K562 (cell line): ENCODE measurements around the gene PITPNM1.

Experiments
- EGR1 ChIP-seq: fragments of 450-650 bp; conservative IDR thresholded peaks from 2 replicates; pipeline ENCODE4 v1.6.1; 2017; ENCODE audit warnings: mild to moderate bottlenecking
- RAD51 ChIP-seq: fragments of 450-650 bp; IDR thresholded peaks from 2 replicates; pipeline ENCODE4 v1.7.1; 2016; ENCODE audit warnings: low read depth, mild to moderate bottlenecking, borderline replicate concordance
- TGIF2 ChIP-seq: sonication (generic); formaldehyde crosslinking; IDR thresholded peaks from 2 replicates; pipeline ENCODE4 v1.8.1; 2022; ENCODE audit warnings: mild to moderate bottlenecking, missing genetic modification reagents, moderate library complexity
- ZNF212 ChIP-seq: fragments of 450-650 bp; formaldehyde crosslinking; IDR thresholded peaks from 2 replicates; pipeline ENCODE4 v1.4.0; 2020; ENCODE audit warnings: mild to moderate bottlenecking
- TF ChIP-seq, protein P1 (sequence below), 2 experiments: fragments of 450-650 bp; formaldehyde crosslinking in 1 of 2; IDR thresholded peaks; 2 replicates each; pipeline versions ENCODE4 v1.4.0 to v1.6.1; 2014 to 2020; ENCODE audit warnings: mild to moderate bottlenecking in 2 of 2, borderline replicate concordance in 1 of 2, low read depth in 1 of 2

DNA sequence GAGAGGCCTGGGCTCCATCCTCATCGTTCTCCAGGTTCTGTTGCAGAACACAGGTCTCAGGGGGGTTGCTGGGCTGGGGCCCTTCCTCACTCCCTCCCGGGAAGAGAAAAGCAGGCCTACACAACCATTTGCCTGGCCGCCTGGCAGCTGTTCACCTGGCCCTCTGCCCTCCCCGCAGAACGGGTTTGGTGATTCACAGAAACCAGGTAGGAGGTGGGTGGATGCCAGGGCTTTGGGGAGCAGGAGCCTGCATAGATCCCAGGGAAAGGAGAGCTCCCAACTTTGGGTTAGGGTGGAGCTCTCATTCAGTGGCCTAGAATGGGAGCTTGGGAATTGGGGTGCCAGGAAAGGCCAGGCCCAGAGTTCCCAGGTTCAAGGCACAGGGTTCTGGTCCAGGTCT lies 37.1 kb downstream of the PITPNM1 start:
- no peak for TF ChIP-seq ZNF212 (CRISPR knock-in tag)
- no peak for TF ChIP-seq TGIF2 (CRISPR knock-in tag)
- no peak for TF ChIP-seq EGR1
- TF ChIP-seq, protein P1, sequence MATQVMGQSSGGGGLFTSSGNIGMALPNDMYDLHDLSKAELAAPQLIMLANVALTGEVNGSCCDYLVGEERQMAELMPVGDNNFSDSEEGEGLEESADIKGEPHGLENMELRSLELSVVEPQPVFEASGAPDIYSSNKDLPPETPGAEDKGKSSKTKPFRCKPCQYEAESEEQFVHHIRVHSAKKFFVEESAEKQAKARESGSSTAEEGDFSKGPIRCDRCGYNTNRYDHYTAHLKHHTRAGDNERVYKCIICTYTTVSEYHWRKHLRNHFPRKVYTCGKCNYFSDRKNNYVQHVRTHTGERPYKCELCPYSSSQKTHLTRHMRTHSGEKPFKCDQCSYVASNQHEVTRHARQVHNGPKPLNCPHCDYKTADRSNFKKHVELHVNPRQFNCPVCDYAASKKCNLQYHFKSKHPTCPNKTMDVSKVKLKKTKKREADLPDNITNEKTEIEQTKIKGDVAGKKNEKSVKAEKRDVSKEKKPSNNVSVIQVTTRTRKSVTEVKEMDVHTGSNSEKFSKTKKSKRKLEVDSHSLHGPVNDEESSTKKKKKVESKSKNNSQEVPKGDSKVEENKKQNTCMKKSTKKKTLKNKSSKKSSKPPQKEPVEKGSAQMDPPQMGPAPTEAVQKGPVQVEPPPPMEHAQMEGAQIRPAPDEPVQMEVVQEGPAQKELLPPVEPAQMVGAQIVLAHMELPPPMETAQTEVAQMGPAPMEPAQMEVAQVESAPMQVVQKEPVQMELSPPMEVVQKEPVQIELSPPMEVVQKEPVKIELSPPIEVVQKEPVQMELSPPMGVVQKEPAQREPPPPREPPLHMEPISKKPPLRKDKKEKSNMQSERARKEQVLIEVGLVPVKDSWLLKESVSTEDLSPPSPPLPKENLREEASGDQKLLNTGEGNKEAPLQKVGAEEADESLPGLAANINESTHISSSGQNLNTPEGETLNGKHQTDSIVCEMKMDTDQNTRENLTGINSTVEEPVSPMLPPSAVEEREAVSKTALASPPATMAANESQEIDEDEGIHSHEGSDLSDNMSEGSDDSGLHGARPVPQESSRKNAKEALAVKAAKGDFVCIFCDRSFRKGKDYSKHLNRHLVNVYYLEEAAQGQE (IDR thresholded peaks at IDR 0.05; ENCODE audit: borderline replicate concordance) = no peak
- TF ChIP-seq, protein P1 (CRISPR knock-in tag; IDR thresholded peaks at IDR 0.05; ENCODE audit: low read depth) = no peak
- no peak for TF ChIP-seq RAD51
